Spleen (tissue), 7 donors: ENCODE data around the gene MDH2.

Experiments
- CTCF ChIP-seq, 11 experiments: fragments of 200-600 bp in 7 of 11; fragments of 450-650 bp in 4 of 11; sonication (generic) in 4 of 11; IDR thresholded peaks in 8 of 11; conservative IDR thresholded peaks in 3 of 11; 1 replicate in 7 of 11; 2 replicates in 4 of 11; pipeline versions ENCODE4 v1.4.0 to v1.8.0; 2016 to 2021; ENCODE audit warnings: antibody characterized with exemption in 11 of 11, inconsistent platforms in 4 of 11, mild to moderate bottlenecking in 1 of 11
- POLR2A ChIP-seq, 3 donors: fragments of 450-650 bp; IDR thresholded peaks; one replicate each; pipeline ENCODE4 v1.5.1; 2017; ENCODE audit warnings: antibody characterized with exemption in 3 of 3, mild to moderate bottlenecking in 1 of 3
- POLR2AphosphoS5 ChIP-seq, 3 donors: sonication (generic); formaldehyde crosslinking; IDR thresholded peaks; one replicate each; pipeline ENCODE4 v1.5.1; 2017; ENCODE audit warnings: antibody characterized with exemption in 3 of 3
- donor health status: DM: no; HTN: no; CAD: no; lungs with moderate emphysema.
- donor health status: DM: no; HTN: no; CAD: no.
- donor health status: DM: no; HTN: no; CAD: no.

- no peak for TF ChIP-seq CTCF (IDR thresholded peaks at IDR 0.05 in 8 of 11, conservative IDR thresholded peaks at IDR 0.05 in 3 of 11)
- no peak for TF ChIP-seq POLR2A (IDR thresholded peaks at IDR 0.05)
- no peak for TF ChIP-seq POLR2AphosphoS5 (IDR thresholded peaks at IDR 0.05)
Measured at GRCh38 chr7:76002139-76002538, 45.8 kb upstream of the MDH2 start.
